ENCODE results near the gene MTSS2. TPM values are rescaled to one million over a fixed set of nuclear protein-coding genes. Genes with fewer than 3 reads are reported as not detected.
"Not testable (repeated sequence)": the region's sequence is repeated elsewhere in the genome, so short reads cannot be mapped to it uniquely, and the experiment has no call there.

MTSS2 gene
- polyA plus RNA-seq, 1 donor from 2014 or later, result 20.4 TPM

DNA sequence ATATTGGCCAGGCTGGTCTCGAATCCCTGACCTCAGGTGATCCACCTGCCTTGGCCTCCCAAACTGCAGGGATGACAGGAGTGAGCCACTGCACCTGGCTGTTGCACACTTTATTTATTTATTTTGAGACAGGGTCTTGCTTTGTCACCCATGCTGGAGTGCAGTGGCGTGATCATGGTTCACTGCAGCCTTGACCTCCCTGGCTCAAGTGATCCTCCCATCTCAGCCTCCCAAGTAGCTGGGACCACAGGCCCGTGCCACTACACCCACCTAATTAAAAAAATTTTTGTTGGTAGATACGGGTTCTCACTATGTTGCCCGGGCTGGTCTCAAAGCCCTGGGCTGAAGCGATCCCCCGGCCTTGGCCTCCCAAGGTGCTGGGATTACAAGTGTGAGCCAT, 42.6 kb downstream of the MTSS2 start:
- H3K27me3 ChIP-seq (ENCODE audit: insufficient read depth, low read depth, low read length); H3K4me3 ChIP-seq (ENCODE audit: low read length); H3K27ac ChIP-seq (ENCODE audit: low read length); H3K79me2 ChIP-seq (replicated peaks; ENCODE audit: insufficient read depth, low read length); H3K4me2 ChIP-seq (ENCODE audit: low read length); H2AFZ ChIP-seq (ENCODE audit: low read depth, low read length); H3K9me2 ChIP-seq (ENCODE audit: insufficient read depth, low read length); H3K9ac ChIP-seq (ENCODE audit: low read length); H3F3A ChIP-seq (ENCODE audit: insufficient read depth, low read length, poor library complexity, severe bottlenecking); H4K20me1 ChIP-seq (ENCODE audit: insufficient read depth); H3K36me3 ChIP-seq (ENCODE audit: insufficient read depth, low read length); H3K9me3 ChIP-seq (ENCODE audit: low read length): not testable (repeated sequence)

DNA sequence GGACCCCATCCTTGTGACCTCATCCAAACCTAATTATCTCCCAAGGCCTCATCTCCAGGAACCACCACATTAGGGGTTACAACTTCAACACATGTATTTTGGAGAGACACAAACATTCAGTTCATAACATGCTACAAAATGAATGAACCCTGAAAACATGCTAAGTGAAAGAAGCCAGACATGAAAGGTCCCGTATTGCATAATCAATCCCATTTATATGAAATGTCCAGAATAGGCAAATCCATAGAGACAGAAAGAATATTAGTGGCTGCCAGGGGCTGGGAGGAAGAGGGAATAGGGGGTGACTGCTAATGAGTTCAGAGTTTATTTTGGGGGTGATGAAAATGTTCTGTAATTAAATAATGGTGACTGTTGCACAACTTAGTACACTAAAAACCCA, 43.2 kb downstream of the MTSS2 start:
- Histone ChIP-seq H3K4me2 (ENCODE audit: low read length) (no peak overlapping the region), H3K9me2 (ENCODE audit: insufficient read depth, low read length) (no peaks in the 10 kb centered on the region), H4K20me1 (ENCODE audit: insufficient read depth) (no peaks in the 10 kb centered on the region), H3K27ac (ENCODE audit: low read length) (no peak overlapping the region), H3K4me3 (ENCODE audit: low read length) (no peak overlapping the region), H3K9ac (ENCODE audit: low read length) (no peak overlapping the region), H3K79me2 (replicated peaks; ENCODE audit: insufficient read depth, low read length) (no peaks in the 10 kb centered on the region), H3K27me3 (ENCODE audit: insufficient read depth, low read depth, low read length) (no peaks in the 10 kb centered on the region), H2AFZ (ENCODE audit: low read depth, low read length) (no peak overlapping the region), H3K9me3 (ENCODE audit: low read length) (no peaks in the 10 kb centered on the region), H3K36me3 (ENCODE audit: insufficient read depth, low read length) (no peaks in the 10 kb centered on the region), H3F3A (ENCODE audit: insufficient read depth, low read length, poor library complexity, severe bottlenecking) (no peaks in the 10 kb centered on the region)
- no peak for TF ChIP-seq MXI1 (conservative IDR thresholded peaks at IDR 0.05; ENCODE audit: poor library complexity, severe bottlenecking)
- TF ChIP-seq RAD21 (conservative IDR thresholded peaks at IDR 0.05), result no peak
- TF ChIP-seq SMC3 (conservative IDR thresholded peaks at IDR 0.05; ENCODE audit: poor library complexity), result no peak
- no peak for TF ChIP-seq CTCF (IDR thresholded peaks at IDR 0.05; ENCODE audit: poor library complexity, severe bottlenecking)
- TF ChIP-seq EZH2 (IDR thresholded peaks at IDR 0.05; ENCODE audit: borderline replicate concordance, insufficient read depth, low read length, poor library complexity, severe bottlenecking), result no peak
- TF ChIP-seq TAF1 (IDR thresholded peaks at IDR 0.05; ENCODE audit: low read depth), result no peak
- TF ChIP-seq, protein P1, sequence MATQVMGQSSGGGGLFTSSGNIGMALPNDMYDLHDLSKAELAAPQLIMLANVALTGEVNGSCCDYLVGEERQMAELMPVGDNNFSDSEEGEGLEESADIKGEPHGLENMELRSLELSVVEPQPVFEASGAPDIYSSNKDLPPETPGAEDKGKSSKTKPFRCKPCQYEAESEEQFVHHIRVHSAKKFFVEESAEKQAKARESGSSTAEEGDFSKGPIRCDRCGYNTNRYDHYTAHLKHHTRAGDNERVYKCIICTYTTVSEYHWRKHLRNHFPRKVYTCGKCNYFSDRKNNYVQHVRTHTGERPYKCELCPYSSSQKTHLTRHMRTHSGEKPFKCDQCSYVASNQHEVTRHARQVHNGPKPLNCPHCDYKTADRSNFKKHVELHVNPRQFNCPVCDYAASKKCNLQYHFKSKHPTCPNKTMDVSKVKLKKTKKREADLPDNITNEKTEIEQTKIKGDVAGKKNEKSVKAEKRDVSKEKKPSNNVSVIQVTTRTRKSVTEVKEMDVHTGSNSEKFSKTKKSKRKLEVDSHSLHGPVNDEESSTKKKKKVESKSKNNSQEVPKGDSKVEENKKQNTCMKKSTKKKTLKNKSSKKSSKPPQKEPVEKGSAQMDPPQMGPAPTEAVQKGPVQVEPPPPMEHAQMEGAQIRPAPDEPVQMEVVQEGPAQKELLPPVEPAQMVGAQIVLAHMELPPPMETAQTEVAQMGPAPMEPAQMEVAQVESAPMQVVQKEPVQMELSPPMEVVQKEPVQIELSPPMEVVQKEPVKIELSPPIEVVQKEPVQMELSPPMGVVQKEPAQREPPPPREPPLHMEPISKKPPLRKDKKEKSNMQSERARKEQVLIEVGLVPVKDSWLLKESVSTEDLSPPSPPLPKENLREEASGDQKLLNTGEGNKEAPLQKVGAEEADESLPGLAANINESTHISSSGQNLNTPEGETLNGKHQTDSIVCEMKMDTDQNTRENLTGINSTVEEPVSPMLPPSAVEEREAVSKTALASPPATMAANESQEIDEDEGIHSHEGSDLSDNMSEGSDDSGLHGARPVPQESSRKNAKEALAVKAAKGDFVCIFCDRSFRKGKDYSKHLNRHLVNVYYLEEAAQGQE (IDR thresholded peaks at IDR 0.05; ENCODE audit: borderline replicate concordance), result no peak
- no peak for TF ChIP-seq POLR2AphosphoS5 (IDR thresholded peaks at IDR 0.05)
- no peak for TF ChIP-seq EP300 (conservative IDR thresholded peaks at IDR 0.05; ENCODE audit: poor library complexity, severe bottlenecking)
